Activated CD4-positive, alpha-beta memory T cell treated with anti-CD3 and anti-CD28 coated beads for 36 hours (primary cell): ENCODE data around the gene KCNIP1. TPM values are rescaled to one million over a fixed set of nuclear protein-coding genes. Genes with fewer than 3 reads are reported as not detected.

Experiments
- CTCF ChIA-PET: fragments of 350-600 bp; sonication (Branson Sonifier 250); formaldehyde crosslinking; loops from one replicate; lab custom pipeline; 2021; ENCODE audit warnings: antibody characterized with exemption, inconsistent platforms; lab: Charles Lee
- POLR2A ChIA-PET: fragments of 350-600 bp; sonication (Branson Sonifier 250); formaldehyde crosslinking; loops from one replicate; lab custom pipeline; 2021; ENCODE audit warnings: antibody characterized with exemption; lab: Charles Lee
- DNase-seq: peaks from one replicate; pipeline ENCODE4 v3.0.0-alpha.2; 2020
- H3K27ac Mint-ChIP-seq: one replicate; pipeline ENCODE4 v1.8.0; 2021; ENCODE audit warnings: mixed read lengths
- H3K27me3 Mint-ChIP-seq: one replicate; pipeline ENCODE4 v1.8.0; 2021; ENCODE audit warnings: mixed read lengths
- H3K36me3 Mint-ChIP-seq: one replicate; pipeline ENCODE4 v1.8.0; 2021; ENCODE audit warnings: mixed read lengths
- H3K4me1 Mint-ChIP-seq: one replicate; pipeline ENCODE4 v1.8.0; 2021; ENCODE audit warnings: low read depth, mixed read lengths
- H3K4me3 Mint-ChIP-seq: one replicate; pipeline ENCODE4 v1.8.0; 2021; ENCODE audit warnings: mild to moderate bottlenecking, mixed read lengths
- H3K9me3 Mint-ChIP-seq: one replicate; pipeline ENCODE4 v1.8.0; 2021; ENCODE audit warnings: mixed read lengths
- intact Hi-C: fragments of 100-400 bp; cut with micrococcal nuclease; formaldehyde crosslinking; loops from one replicate; pipeline ENCODE4 v1.15.1; 2023
- total RNA-seq, 2 experiments: library from RNA; stranded (reverse); gene quantifications; one replicate each; pipeline ENCODE4 v1.2.3, GENCODE V29; 2021

KCNIP1 gene
- total RNA-seq, 2 experiments from 2014 or later, result not detected

DNA sequence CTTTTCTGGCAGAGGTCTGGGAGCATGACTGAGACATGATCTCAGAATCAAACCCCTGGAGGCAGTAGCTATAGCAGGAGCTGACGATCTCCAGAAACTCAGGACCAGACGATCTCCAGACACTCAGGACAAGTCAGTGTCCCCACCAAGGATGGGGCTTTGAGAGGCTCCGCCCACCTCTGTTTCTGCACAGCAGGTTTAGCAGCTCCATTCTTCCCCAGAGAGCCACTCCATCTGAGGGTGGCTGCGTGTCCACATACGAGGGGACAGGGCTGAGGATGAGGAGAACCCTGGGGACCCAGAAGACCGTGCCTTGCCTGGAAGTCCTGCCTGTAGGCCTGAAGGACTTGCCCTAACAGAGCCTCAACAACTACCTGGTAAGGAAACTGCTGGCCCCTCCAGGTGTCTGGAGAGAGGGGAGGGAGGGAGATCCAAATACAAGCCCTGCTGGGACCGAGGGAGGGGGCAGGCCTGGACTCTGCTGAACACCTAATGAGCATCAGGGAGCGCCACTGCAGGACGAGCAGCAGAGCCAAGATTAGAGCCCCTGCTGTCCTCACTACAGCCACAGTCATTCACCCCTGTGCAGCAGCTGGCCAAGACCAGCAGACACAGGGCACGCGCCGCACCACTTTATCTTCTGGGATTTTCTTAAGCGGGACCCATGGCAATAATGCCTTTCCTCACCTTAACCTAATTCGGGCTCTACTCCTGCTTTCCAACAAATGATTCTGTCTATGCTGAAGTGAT lies 279.9 kb downstream of the KCNIP1 start, which contains the start of gene GABRP:
GABRP (plus strand) TSS at position 228 of the 750 bp plus-strand sequence. CDS start 4,891 bp downstream, outside the sequence.
- Mint-ChIP-seq H3K9me3 (no peaks in the 10 kb centered on the region), H3K4me3 (no peak within 1 kb of the TSS), H3K27ac (no peak within 1 kb of the TSS), H3K36me3 (no peaks in the 10 kb centered on the region), H3K4me1 (no peaks in the 10 kb centered on the region), H3K27me3 (no peaks in the 10 kb centered on the region)
- intact Hi-C loops, result no loop called here
- DNase-seq, result no peak
- ChIA-PET POLR2A (no interaction called here), CTCF (no interaction called here)

DNA sequence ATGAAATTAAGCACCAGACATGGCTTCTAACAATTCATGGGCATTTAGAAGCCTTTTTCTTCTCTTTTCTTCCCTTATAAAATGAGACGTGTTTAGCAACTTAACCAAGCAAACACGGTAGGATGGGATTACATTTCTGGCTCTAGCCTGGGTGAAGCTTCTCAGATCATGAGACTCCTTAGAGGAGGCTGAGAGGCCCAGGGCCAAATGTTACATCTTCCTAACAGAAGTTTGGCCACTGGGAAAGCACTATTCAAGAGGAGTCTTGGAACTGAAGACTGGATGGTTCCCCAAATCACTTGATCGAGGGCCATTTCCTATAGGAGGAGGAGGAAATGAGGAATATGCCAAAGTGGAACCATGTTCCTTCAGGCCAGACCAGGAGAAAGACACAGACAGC lies 281.6 kb downstream of the KCNIP1 start:
- intact Hi-C loops, result no loop called here
- H3K4me3 Mint-ChIP-seq, result no peak overlapping the region
- ChIA-PET CTCF (no interaction called here), POLR2A (no interaction called here)
- H3K4me1 Mint-ChIP-seq, result no peaks in the 10 kb centered on the region
- no peaks in the 10 kb centered on the region for H3K27me3 Mint-ChIP-seq
- H3K27ac Mint-ChIP-seq, result no peak overlapping the region
- no peaks in the 10 kb centered on the region for H3K36me3 Mint-ChIP-seq
- H3K9me3 Mint-ChIP-seq, result no peaks in the 10 kb centered on the region
- DNase-seq, result no peak

Other genes starting within 250 kb of the KCNIP1 start
- gene LCP2, start 206.2 kb upstream of the KCNIP1 start, total RNA-seq, result 100 to 1,000 TPM; 212 to 213 TPM
- not detected for gene KCNMB1, start 114.7 kb upstream of the KCNIP1 start, total RNA-seq